HG02884 (cell line): Measurements from ENCODE around the gene MRPL44.
"Not testable (repeated sequence)": the region's sequence is repeated elsewhere in the genome, so short reads cannot be mapped to it uniquely, and the experiment has no call there.

ENCODE experiments used
- ATAC-seq: cut with Tn5 transposase; IDR thresholded peaks from one replicate; pipeline ENCODE4 v1.9.1; 2021; ENCODE audit warnings: mild to moderate bottlenecking, moderate library complexity; ENCODE audit not compliant: unreplicated experiment

MRPL44 gene

GRCh38 chr2:223935459-223936125 lies 21.7 kb upstream of the MRPL44 start:
- no peak for ATAC-seq

- ATAC-seq, result no peak
Observed at GRCh38 chr2:223936862-223937326, 20.4 kb upstream of the MRPL44 start.

GRCh38 chr2:223937535-223937934 lies 19.7 kb upstream of the MRPL44 start:
- no peak for ATAC-seq

GRCh38 chr2:223939438-223939837 lies 17.8 kb upstream of the MRPL44 start:
- not testable (repeated sequence) for ATAC-seq

GRCh38 chr2:223941579-223942277 lies 15.5 kb upstream of the MRPL44 start:
- peak; percentile 55 for ATAC-seq

- no peak for ATAC-seq
Observed at GRCh38 chr2:223943135-223943534, 14.1 kb upstream of the MRPL44 start.

GRCh38 chr2:223943561-223944008 lies 13.7 kb upstream of the MRPL44 start:
- ATAC-seq, result no peak

- no peak for ATAC-seq
Observed at GRCh38 chr2:223944166-223944702, 13.0 kb upstream of the MRPL44 start.

GRCh38 chr2:223944703-223945531 lies 12.3 kb upstream of the MRPL44 start, which contains the start of gene WDFY1:
Gene WDFY1 (minus strand): TSS chr2:223945335. CDS start chr2:223945284, 51 bp downstream.
- ATAC-seq, result peak; percentile 77

GRCh38 chr2:223945755-223946154 lies 11.5 kb upstream of the MRPL44 start:
- no peak for ATAC-seq

- no peak for ATAC-seq
Observed at GRCh38 chr2:223947711-223948205, 9.5 kb upstream of the MRPL44 start.

- no peak for ATAC-seq
Observed at GRCh38 chr2:223949241-223949840, 7.9 kb upstream of the MRPL44 start.

GRCh38 chr2:223950448-223951347 lies 6.6 kb upstream of the MRPL44 start:
- no peak for ATAC-seq

- ATAC-seq, result peak; percentile 55
Observed at GRCh38 chr2:223952280-223952968, 4.8 kb upstream of the MRPL44 start.

- no peak for ATAC-seq
Observed at GRCh38 chr2:223954401-223954800, 2.9 kb upstream of the MRPL44 start.

GRCh38 chr2:223956300-223956699 lies 963 bp upstream of the MRPL44 start:
- ATAC-seq, result peak; percentile 21

- no peak for ATAC-seq
Observed at GRCh38 chr2:223959688-223960087, 2.4 kb downstream of the MRPL44 start.

GRCh38 chr2:223967981-223968380 lies 10.7 kb downstream of the MRPL44 start:
- ATAC-seq, result no peak

- ATAC-seq, result no peak
Observed at GRCh38 chr2:223969315-223969714, 12.1 kb downstream of the MRPL44 start.
